Measurements from ENCODE around the gene SLC29A3.
"Not testable (repeated sequence)": the region's sequence is repeated elsewhere in the genome, so short reads cannot be mapped to it uniquely, and the experiment has no call there.

The SLC29A3 gene

GRCh38 chr10:71358906-71359305 lies 39.8 kb downstream of the SLC29A3 start:
- not testable (repeated sequence) for DNase-seq (ENCODE audit: low read depth); H3K4me3 ChIP-seq (ENCODE audit: low read depth, low read length)

GRCh38 chr10:71359364-71360046 lies 40.4 kb downstream of the SLC29A3 start:
- no peak for DNase-seq (ENCODE audit: low read depth)
- H3K4me3 ChIP-seq (ENCODE audit: low read depth, low read length) = no peak overlapping the region

GRCh38 chr10:71360735-71361134 lies 41.7 kb downstream of the SLC29A3 start:
- no peak for DNase-seq (ENCODE audit: low read depth)
- no peak overlapping the region for H3K4me3 ChIP-seq (ENCODE audit: low read depth, low read length)

- no peak for DNase-seq (ENCODE audit: low read depth)
- H3K4me3 ChIP-seq (ENCODE audit: low read depth, low read length) = no peak overlapping the region
Measured at GRCh38 chr10:71361581-71361980, 42.5 kb downstream of the SLC29A3 start.

- H3K4me3 ChIP-seq (ENCODE audit: low read depth, low read length) = no peak overlapping the region
- no peak for DNase-seq (ENCODE audit: low read depth)
Measured at GRCh38 chr10:71362141-71362540, 43.1 kb downstream of the SLC29A3 start.

GRCh38 chr10:71363936-71364335 lies 44.9 kb downstream of the SLC29A3 start:
- no peak for DNase-seq (ENCODE audit: low read depth)
- no peak overlapping the region for H3K4me3 ChIP-seq (ENCODE audit: low read depth, low read length)

- no peak overlapping the region for H3K4me3 ChIP-seq (ENCODE audit: low read depth, low read length)
- DNase-seq (ENCODE audit: low read depth) = no peak
Measured at GRCh38 chr10:71365366-71365765, 46.3 kb downstream of the SLC29A3 start.

GRCh38 chr10:71366690-71367089 lies 47.6 kb downstream of the SLC29A3 start:
- DNase-seq (ENCODE audit: low read depth) = no peak
- no peak overlapping the region for H3K4me3 ChIP-seq (ENCODE audit: low read depth, low read length)

- no peak for DNase-seq (ENCODE audit: low read depth)
- H3K4me3 ChIP-seq (ENCODE audit: low read depth, low read length) = no peak overlapping the region
Measured at GRCh38 chr10:71367271-71367670, 48.2 kb downstream of the SLC29A3 start.

GRCh38 chr10:71368176-71368575 lies 49.1 kb downstream of the SLC29A3 start:
- DNase-seq (ENCODE audit: low read depth) = no peak
- H3K4me3 ChIP-seq (ENCODE audit: low read depth, low read length) = no peak overlapping the region

- DNase-seq (ENCODE audit: low read depth) = no peak
Measured at GRCh38 chr10:71368643-71369042, 49.6 kb downstream of the SLC29A3 start.

GRCh38 chr10:71369602-71370001 lies 50.5 kb downstream of the SLC29A3 start:
- no peak for DNase-seq (ENCODE audit: low read depth)
- H3K4me3 ChIP-seq (ENCODE audit: low read depth, low read length) = no peak overlapping the region

More at GRCh38 chr10:71368643-71369042, 49.6 kb downstream of the SLC29A3 start:
- no peak overlapping the region for H3K4me3 ChIP-seq (ENCODE audit: low read depth, low read length)

- no peak overlapping the region for H3K4me3 ChIP-seq (ENCODE audit: low read depth, low read length)
- DNase-seq (ENCODE audit: low read depth) = no peak
Measured at GRCh38 chr10:71370031-71370430, 51.0 kb downstream of the SLC29A3 start.

GRCh38 chr10:71371750-71372166 lies 52.7 kb downstream of the SLC29A3 start:
- H3K4me3 ChIP-seq (ENCODE audit: low read depth, low read length) = no peak overlapping the region
- no peak for DNase-seq (ENCODE audit: low read depth)

- H3K4me3 ChIP-seq (ENCODE audit: low read depth, low read length) = no peak overlapping the region
- DNase-seq (ENCODE audit: low read depth) = no peak
Measured at GRCh38 chr10:71372882-71373495, 53.9 kb downstream of the SLC29A3 start.

GRCh38 chr10:71374481-71375233 lies 55.6 kb downstream of the SLC29A3 start:
- no peak for DNase-seq (ENCODE audit: low read depth)

GRCh38 chr10:71375952-71376351 lies 56.9 kb downstream of the SLC29A3 start:
- H3K4me3 ChIP-seq (ENCODE audit: low read depth, low read length) = no peak overlapping the region
- DNase-seq (ENCODE audit: low read depth) = no peak

More at GRCh38 chr10:71374481-71375233, 55.6 kb downstream of the SLC29A3 start:
- H3K4me3 ChIP-seq (ENCODE audit: low read depth, low read length) = no peak overlapping the region

- H3K4me3 ChIP-seq (ENCODE audit: low read depth, low read length) = no peak overlapping the region
Measured at GRCh38 chr10:71378336-71379117, 59.5 kb downstream of the SLC29A3 start.

GRCh38 chr10:71379118-71379766 lies 60.2 kb downstream of the SLC29A3 start:
- no peak overlapping the region for H3K4me3 ChIP-seq (ENCODE audit: low read depth, low read length)
- DNase-seq (ENCODE audit: low read depth) = no peak

More at GRCh38 chr10:71378336-71379117, 59.5 kb downstream of the SLC29A3 start:
- no peak for DNase-seq (ENCODE audit: low read depth)

All from skeletal muscle cell (primary cell).